Measurements from ENCODE around the gene PLCE1.

The PLCE1 gene

GRCh38 chr10:93994438-93994801 lies 689 bp downstream of the PLCE1 start:
- no peak for DNase-seq (ENCODE audit: low read depth)

GRCh38 chr10:93995182-93995581 lies 1.5 kb downstream of the PLCE1 start:
- DNase-seq (ENCODE audit: low read depth): no peak

- no peak for DNase-seq (ENCODE audit: low read depth)
Measured at GRCh38 chr10:93995598-93996271, 2.0 kb downstream of the PLCE1 start.

GRCh38 chr10:93996551-93996950 lies 2.8 kb downstream of the PLCE1 start:
- DNase-seq (ENCODE audit: low read depth): no peak

- no peak for DNase-seq (ENCODE audit: low read depth)
Measured at GRCh38 chr10:93997546-93997945, 3.8 kb downstream of the PLCE1 start.

GRCh38 chr10:93999401-93999851 lies 5.7 kb downstream of the PLCE1 start:
- no peak for DNase-seq (ENCODE audit: low read depth)

GRCh38 chr10:94000638-94001415 lies 7.1 kb downstream of the PLCE1 start:
- no peak for DNase-seq (ENCODE audit: low read depth)

- DNase-seq (ENCODE audit: low read depth): no peak
Measured at GRCh38 chr10:94001416-94001810, 7.7 kb downstream of the PLCE1 start.

- DNase-seq (ENCODE audit: low read depth): no peak
Measured at GRCh38 chr10:94002156-94002555, 8.4 kb downstream of the PLCE1 start.

- no peak for DNase-seq (ENCODE audit: low read depth)
Measured at GRCh38 chr10:94003488-94003887, 9.8 kb downstream of the PLCE1 start.

GRCh38 chr10:94005050-94005449 lies 11.3 kb downstream of the PLCE1 start:
- DNase-seq (ENCODE audit: low read depth): no peak

- no peak for DNase-seq (ENCODE audit: low read depth)
Measured at GRCh38 chr10:94006591-94007550, 13.1 kb downstream of the PLCE1 start.

GRCh38 chr10:94008526-94008925 lies 14.8 kb downstream of the PLCE1 start:
- DNase-seq (ENCODE audit: low read depth): no peak

- DNase-seq (ENCODE audit: low read depth): no peak
Measured at GRCh38 chr10:94010116-94010515, 16.4 kb downstream of the PLCE1 start.

- DNase-seq (ENCODE audit: low read depth): no peak
Measured at GRCh38 chr10:94010886-94011285, 17.2 kb downstream of the PLCE1 start.

- no peak for DNase-seq (ENCODE audit: low read depth)
Measured at GRCh38 chr10:94011296-94011695, 17.6 kb downstream of the PLCE1 start.

- no peak for DNase-seq (ENCODE audit: low read depth)
Measured at GRCh38 chr10:94012834-94013233, 19.1 kb downstream of the PLCE1 start.

GRCh38 chr10:94013331-94013760 lies 19.6 kb downstream of the PLCE1 start:
- no peak for DNase-seq (ENCODE audit: low read depth)

- no peak for DNase-seq (ENCODE audit: low read depth)
Measured at GRCh38 chr10:94014304-94014703, 20.6 kb downstream of the PLCE1 start.

GRCh38 chr10:94016727-94017714 lies 23.3 kb downstream of the PLCE1 start:
- no peak for DNase-seq (ENCODE audit: low read depth)

- DNase-seq (ENCODE audit: low read depth): no peak
Measured at GRCh38 chr10:94018107-94018506, 24.4 kb downstream of the PLCE1 start.

Measured in stimulated activated CD8-positive, alpha-beta memory T cell treated with anti-CD3 and anti-CD28 coated beads, Interleukin-7, amount 100 ng/mL, for 24 hours (primary cell).